ENCODE data around the gene IER3IP1.
A peak's percentile ranks its signal among the peaks of the same experiment; 100 is the strongest.
"Not testable (repeated sequence)": the region's sequence is repeated elsewhere in the genome, so short reads cannot be mapped to it uniquely, and the experiment has no call there.

The IER3IP1 gene

GRCh38 chr18:47158404-47158803 lies 17.8 kb downstream of the IER3IP1 start:
- not testable (repeated sequence) for DNase-seq (ENCODE audit: low read depth)

- no peak for DNase-seq (ENCODE audit: low read depth)
Observed at GRCh38 chr18:47151439-47151838, 24.7 kb downstream of the IER3IP1 start.

DNA sequence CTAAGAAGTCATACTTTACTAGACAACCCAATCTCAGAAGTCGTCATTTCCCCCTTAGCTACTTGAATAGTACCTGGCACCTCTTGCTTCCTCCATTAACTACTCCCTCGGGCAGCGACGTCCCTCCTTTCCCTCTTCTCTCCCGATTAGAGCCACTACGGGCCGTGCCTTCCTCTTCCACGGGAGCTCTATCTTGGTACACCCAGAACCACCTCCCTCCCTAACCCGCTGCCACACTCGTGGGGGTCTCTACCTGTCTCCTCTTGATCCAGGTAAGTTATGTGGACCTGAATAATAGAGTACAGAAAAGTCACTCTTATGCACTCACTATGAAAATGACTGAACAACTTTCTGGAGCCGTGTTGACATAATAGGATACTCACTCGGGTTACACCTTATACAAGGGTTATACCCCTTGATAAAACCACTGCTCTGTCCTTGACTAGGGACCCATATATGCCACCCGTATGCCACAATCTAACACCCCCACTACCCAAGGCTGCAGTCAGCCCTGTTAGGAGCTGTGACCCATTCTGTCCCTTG lies 25.3 kb downstream of the IER3IP1 start:
- DNase-seq (ENCODE audit: low read depth) = no peak

DNA sequence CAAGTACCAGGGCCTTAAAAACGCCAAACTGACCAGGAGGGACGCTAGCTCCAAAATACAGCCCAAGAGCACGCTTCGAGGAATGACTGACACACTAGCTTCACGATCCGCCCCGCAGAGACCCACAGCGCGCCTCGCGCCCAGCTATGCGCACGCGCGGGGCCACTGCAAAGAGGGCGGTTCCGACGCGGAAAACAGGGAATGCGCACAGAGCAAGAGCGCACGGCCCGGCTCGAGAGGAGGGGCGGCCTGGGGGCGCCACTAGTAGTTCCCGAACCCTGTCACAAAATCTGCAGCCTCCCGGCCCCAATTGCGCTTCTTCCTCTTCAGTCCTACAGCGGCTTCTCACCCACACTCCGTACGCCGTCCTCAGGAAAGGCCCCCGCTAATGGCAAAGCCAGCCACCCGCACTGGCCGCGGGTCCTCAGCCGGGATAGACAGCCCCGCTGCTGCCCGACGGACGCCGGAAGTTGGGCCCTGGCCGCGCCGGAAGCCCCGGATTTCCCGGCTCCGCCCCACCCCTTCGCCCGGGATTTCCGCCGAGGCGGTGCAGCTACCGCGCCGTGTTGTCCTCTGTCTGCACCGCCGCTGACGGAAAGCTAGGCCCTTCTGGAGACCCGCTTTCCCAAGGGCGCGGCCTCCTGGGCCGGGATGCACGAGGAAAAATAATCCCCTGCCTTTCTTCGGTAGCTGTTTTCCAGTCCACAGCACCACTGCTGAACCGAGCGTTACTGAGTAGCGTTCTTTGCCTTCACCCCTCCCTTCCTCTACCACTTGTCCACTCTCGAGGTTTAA lies 25.9 kb downstream of the IER3IP1 start, which contains the start of gene HDHD2:
Gene HDHD2 (minus strand): TSS at position 472 of the 795 bp plus-strand sequence. CDS start 14,061 bp downstream, outside the sequence.
- DNase-seq (ENCODE audit: low read depth) = peak; percentile 81

GRCh38 chr18:47149457-47150028 lies 26.6 kb downstream of the IER3IP1 start:
- no peak for DNase-seq (ENCODE audit: low read depth)

- DNase-seq (ENCODE audit: low read depth) = no peak
Observed at GRCh38 chr18:47146206-47146605, 30.0 kb downstream of the IER3IP1 start.

GRCh38 chr18:47143899-47144485 lies 32.2 kb downstream of the IER3IP1 start:
- no peak for DNase-seq (ENCODE audit: low read depth)

- no peak for DNase-seq (ENCODE audit: low read depth)
Observed at GRCh38 chr18:47143153-47143552, 33.0 kb downstream of the IER3IP1 start.

GRCh38 chr18:47141289-47141688 lies 34.9 kb downstream of the IER3IP1 start:
- no peak for DNase-seq (ENCODE audit: low read depth)

DNA sequence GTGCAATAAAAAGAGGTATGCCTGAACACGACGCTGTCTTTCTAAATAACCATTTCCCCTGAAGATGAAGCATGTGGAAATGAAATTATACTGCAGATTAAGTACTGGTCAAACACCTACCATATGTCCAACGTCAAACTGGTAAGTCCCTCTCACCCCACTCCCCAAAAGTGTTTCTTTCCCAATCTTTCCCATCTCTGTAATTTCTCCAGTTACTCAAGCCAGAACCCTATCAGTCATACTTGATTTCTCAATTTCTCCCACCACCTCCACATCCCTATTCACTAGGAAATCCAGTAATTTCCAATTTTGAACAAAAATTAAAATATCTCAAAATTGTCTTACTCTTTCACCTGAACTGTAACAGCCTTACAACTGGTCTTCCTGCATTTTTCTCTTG lies 55.0 kb downstream of the IER3IP1 start:
- DNase-seq (ENCODE audit: low read depth) = no peak

- DNase-seq (ENCODE audit: low read depth) = peak; percentile 5
Observed at GRCh38 chr18:47120428-47120827, 55.7 kb downstream of the IER3IP1 start.

GRCh38 chr18:47118981-47119380 lies 57.2 kb downstream of the IER3IP1 start:
- DNase-seq (ENCODE audit: low read depth) = no peak

DNA sequence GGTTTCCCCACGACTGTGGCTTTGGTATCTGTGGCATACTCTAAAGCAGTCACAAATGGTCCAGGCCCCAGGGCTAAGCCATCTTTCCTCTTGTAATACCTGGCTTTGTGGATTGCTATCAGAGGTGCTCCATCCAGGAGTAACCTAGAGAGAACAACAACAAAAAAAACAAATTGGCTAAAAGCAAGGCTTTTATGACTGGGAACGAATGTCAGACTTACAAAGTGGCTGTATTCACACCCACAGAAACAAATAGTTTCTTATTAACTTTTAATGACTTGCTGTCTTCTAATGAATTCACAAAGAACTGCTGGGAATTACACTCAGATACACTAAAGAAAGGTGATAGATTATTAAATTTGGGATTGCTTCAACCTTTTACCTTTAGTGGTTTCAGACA lies 61.0 kb downstream of the IER3IP1 start:
- no peak for DNase-seq (ENCODE audit: low read depth)

GRCh38 chr18:47113796-47114540 lies 62.2 kb downstream of the IER3IP1 start:
- no peak for DNase-seq (ENCODE audit: low read depth)

- no peak for DNase-seq (ENCODE audit: low read depth)
Observed at GRCh38 chr18:47110492-47111274, 65.5 kb downstream of the IER3IP1 start.

GRCh38 chr18:47109720-47110119 lies 66.4 kb downstream of the IER3IP1 start:
- DNase-seq (ENCODE audit: low read depth) = no peak

GRCh38 chr18:47108998-47109405 lies 67.2 kb downstream of the IER3IP1 start:
- no peak for DNase-seq (ENCODE audit: low read depth)

DNA sequence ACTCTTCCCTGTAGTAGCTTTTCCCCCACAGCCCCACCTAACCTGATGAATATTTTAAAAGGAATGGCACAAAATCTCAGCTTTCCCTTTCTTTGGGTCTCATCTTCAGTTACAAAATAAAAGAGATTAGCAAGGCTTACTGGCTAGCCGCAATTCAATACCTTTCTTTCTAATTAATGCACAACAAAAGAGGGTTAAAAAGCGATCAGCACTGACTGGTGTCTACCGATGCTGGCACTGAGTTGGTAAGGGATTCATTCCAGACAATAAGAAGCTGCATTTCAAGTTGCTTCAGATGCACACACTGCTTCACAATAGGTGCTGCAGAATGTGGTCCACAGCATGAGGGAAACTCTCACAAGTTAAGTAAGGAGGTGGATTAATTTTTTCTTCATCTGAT lies 67.8 kb downstream of the IER3IP1 start:
- no peak for DNase-seq (ENCODE audit: low read depth)
